ENCODE data around the gene NR0B1.

NR0B1 gene, protein sequence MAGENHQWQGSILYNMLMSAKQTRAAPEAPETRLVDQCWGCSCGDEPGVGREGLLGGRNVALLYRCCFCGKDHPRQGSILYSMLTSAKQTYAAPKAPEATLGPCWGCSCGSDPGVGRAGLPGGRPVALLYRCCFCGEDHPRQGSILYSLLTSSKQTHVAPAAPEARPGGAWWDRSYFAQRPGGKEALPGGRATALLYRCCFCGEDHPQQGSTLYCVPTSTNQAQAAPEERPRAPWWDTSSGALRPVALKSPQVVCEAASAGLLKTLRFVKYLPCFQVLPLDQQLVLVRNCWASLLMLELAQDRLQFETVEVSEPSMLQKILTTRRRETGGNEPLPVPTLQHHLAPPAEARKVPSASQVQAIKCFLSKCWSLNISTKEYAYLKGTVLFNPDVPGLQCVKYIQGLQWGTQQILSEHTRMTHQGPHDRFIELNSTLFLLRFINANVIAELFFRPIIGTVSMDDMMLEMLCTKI

GRCh38 chrX:30309139-30309571, at the start of gene NR0B1:
TSS of gene NR0B1 (minus strand) at chrX:30309390. CDS start at chrX:30309363, 27 bp downstream.
- no peak for DNase-seq

DNA sequence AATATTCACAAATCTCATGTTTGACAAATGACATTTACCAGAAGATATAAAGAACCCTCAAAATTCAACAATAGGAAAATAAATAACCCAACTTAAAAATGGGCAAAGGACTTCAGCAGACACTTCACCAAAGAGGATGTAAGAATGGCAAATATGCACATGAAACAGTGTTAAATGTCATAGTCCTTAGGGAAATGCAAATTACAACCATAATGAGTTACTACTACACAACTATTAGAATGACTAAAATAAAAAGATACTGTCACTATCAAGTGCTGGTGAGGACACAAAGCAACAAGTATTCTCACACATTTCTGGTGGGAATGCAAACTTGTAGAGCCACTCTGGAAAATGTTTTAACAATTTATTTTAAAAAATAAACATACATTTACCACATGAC, 40.8 kb upstream of the NR0B1 start:
- no peak for DNase-seq

- no peak for DNase-seq
Measured at GRCh38 chrX:30343206-30343605, 34.0 kb upstream of the NR0B1 start.

- no peak for DNase-seq
Measured at GRCh38 chrX:30340753-30341152, 31.6 kb upstream of the NR0B1 start.

DNA sequence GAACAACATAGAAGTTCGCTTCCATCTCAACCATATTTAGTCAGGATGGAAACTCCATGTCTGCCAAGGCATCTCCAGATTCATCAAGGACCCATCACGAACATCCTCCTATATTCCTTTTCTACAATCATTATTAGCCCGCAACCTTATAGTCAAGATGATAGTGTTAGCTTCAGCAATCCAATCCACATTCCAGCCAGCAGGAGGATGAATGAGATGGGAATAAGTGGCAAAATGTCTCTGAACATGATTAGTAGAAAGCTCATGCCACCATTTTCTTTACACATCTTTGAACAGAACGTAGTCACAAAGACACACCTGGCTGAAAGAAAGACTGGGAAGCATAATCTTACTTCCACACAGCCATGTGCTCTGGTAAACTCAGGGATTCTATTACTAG, 18.6 kb upstream of the NR0B1 start:
- DNase-seq: no peak

GRCh38 chrX:30317308-30317707, 8.1 kb upstream of the NR0B1 start:
- no peak for DNase-seq

- no peak for DNase-seq
Measured at GRCh38 chrX:30313322-30313721, 4.1 kb upstream of the NR0B1 start.

GRCh38 chrX:30312858-30313257, 3.7 kb upstream of the NR0B1 start:
- no peak for DNase-seq

- DNase-seq: no peak
Measured at GRCh38 chrX:30310429-30311206, 1.4 kb upstream of the NR0B1 start.

DNA sequence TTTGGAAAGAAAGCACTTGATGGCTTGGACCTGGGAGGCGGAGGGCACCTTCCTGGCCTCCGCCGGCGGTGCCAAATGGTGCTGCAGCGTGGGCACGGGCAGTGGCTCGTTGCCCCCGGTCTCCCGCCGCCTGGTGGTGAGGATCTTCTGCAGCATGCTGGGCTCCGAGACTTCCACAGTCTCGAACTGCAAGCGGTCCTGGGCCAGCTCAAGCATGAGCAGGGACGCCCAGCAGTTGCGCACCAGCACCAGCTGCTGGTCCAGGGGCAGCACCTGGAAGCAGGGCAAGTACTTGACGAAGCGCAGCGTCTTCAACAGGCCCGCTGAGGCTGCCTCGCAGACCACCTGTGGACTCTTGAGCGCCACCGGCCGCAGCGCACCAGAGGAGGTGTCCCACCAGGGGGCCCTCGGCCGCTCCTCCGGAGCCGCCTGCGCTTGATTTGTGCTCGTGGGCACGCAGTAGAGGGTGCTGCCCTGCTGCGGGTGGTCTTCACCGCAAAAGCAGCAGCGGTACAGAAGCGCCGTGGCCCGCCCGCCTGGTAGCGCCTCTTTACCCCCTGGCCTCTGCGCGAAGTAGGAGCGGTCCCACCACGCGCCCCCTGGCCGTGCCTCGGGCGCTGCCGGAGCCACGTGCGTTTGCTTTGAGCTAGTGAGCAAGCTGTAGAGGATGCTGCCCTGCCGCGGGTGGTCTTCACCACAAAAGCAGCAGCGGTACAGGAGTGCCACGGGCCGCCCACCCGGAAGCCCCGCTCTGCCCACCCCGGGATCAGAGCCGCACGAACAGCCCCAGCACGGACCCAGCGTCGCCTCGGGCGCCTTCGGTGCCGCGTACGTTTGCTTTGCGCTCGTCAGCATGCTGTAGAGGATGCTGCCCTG, 689 bp downstream of the NR0B1 start:
- no peak for DNase-seq

DNA sequence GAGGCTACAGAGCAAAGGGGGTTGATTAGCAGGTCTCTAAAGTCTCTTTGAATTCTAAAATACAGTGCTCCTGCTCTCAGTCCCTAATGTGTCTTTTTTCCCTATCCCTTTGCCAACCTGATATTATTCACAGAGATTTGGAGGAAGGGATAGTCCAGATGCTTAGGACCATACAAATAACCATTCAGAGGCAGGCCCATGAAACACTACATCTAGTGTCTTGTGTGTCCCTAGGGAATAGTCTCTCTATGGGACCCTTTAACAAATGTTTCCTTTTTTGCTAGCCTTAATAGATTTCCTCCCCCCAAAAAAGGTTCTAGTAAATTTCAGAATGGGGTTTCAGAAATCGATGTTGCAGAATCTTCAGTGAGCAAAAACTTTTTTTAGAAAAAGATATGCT, 1.7 kb downstream of the NR0B1 start:
- DNase-seq: no peak

DNA sequence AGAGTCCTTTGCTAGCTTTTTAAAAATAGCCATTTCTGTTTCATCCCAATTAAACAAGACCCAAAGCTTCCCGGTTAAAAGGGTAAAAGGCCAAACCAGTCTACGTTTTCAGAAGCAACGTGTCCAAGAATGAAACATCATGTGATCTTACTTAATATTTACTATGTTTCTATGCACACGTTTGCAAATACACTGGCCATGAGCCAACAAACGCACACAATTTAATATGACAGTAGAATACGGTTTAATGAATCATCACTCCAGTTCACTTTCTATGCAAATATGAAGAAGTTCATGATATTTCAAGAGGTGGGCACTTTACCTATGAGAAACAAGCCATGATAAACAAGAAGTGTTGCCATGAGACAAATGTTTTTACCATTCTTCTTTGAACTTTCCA, 4.3 kb downstream of the NR0B1 start:
- DNase-seq: no peak

DNA sequence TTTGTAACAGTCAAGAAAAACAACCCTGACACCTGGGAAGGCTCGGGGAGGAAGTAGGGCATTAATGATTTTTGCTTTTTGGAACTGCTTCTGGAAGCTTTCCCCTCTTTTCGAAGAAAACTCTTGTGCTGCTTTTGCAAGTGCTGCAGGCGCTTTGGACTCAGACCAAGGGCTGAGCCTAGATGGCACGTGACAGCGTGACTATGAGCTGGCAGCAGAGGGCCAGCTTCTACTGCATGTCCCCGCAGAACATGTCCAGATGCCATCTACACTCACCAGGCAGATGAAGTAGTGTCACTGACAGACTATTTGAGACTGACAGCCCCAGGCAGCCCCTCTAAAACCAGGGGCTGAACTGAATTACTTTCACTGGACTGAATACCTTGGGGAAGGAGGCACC, 6.2 kb downstream of the NR0B1 start:
- DNase-seq: no peak

DNA sequence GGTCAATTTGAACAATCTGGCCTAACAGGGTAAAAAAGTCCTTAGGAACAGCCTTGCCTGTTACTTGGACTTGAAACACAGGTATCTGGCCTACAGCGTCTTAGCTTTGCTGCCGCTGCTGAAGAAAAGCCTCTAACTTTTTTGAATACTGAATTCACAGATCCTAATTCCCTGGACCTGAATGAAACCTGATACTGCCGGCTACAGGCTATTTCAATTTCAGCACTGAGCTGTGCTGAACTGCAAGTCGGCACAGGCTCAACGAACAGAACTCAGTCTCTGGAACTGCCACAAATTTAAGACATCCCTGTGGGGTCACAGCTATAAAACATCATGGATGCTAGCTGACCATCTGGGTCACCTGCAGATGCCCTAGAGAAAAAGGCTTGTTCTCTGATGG, 7.2 kb downstream of the NR0B1 start:
- DNase-seq: no peak

DNA sequence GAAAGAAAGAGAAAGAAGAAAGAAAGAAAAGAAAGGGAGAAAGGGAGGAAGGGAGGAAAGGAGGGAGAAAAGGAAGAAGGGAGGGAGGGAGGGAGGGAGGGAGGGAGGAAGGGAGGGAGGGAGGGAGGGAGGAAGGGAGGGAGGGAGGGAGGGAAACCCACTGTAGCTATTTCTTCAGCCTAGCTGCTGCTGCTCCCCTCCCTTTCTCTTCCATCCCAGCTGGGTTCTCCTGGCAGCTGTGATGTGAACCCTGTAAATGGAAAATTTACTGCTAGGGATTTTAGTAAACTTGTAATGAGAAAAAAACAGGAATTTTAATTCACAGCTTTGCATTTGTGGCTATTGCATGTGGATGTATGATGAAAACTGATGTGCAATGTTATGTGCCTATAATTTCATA, 8.0 kb downstream of the NR0B1 start:
- no peak for DNase-seq

GRCh38 chrX:30296408-30297254, 12.6 kb downstream of the NR0B1 start:
- DNase-seq: no peak

DNA sequence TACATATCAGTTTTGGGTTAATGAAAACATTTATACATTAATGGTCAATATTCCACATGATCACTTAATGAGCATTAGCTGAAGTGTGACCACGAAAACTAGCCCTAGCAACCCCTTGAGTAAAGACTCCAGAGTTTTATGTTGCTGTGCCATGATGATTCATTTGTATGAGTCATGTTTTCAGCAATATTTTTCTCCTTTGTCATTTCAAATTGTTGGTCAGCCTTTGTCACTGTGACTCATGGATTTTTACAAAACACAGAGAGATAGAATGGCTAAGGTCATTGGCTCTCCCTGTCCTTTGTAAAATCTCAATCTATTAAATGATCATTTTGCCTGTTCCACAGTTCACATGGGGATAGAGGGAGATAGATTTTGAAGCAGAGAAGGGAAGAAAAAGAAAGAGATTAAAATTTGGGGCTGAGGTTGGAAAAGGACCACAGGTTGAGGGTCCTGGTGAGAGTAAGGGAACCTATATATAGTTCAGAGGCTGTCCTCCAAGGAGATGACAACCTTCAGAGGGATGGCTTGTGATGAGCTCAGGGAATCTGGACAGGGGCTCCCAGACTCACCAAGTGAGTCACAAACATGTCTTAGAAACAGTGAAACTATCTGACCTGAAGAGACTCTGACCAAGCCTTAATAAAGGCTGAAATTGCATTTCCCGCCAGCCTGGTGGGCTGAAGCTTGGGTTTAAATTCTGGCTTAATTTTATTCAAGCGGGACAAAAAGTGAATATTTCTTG, 25.6 kb downstream of the NR0B1 start:
- DNase-seq: no peak

- no peak for DNase-seq
Measured at GRCh38 chrX:30282527-30282926, 26.7 kb downstream of the NR0B1 start.

- DNase-seq: no peak
Measured at GRCh38 chrX:30280428-30280827, 28.8 kb downstream of the NR0B1 start.

DNA sequence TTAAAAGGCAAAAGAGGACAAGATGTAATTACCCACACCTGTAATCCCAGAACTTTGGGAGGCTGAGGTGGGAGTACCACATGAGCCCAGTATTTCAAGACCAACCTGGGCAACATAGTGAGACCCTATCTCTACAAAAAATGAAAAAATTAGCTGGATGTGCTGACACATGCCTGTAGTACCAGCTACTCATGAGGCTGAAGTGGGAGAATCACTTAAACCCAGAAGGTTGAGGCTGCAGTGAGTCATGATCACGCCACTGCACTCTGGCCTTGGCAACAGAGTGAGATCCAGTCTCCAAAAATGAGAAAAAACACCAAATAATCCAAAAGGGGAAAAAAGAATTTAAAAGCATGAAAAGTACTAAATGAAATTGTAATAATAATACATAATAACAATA, 30.8 kb downstream of the NR0B1 start:
- DNase-seq: no peak

DNA sequence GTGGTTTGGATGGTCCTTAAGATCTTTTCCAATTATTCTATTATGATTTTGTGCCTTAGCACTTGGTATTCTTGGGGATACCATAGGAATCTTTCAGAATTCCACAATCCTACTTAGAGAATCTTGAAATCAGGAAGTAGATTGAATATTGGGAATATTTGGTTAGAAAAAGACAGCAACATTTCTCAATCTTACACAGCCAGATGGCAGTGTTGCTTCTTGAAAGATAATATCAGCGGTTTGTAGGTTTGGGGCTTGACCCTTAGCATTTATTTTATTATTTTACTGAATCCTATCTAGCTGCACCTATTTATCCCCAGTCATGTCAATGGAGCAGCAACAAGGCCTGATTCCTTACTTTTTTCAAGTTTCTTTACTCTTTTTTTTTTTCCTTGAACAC, 33.7 kb downstream of the NR0B1 start:
- no peak for DNase-seq

Data from NCI-H526 treated with DMSO at 0.1 percent for 48 hours (cell line).